Loucy (cell line): ENCODE data around the gene KRTAP1-4.

Source experiments
- EZH2phosphoT487 ChIP-seq: fragments of 200-600 bp; IDR thresholded peaks from 2 replicates; pipeline ENCODE4 v1.6.1; 2018; ENCODE audit warnings: antibody characterized with exemption, mild to moderate bottlenecking, moderate library complexity, borderline replicate concordance
- TF ChIP-seq, protein P1 (sequence below): fragments of 200-600 bp; sonication (generic); conservative IDR thresholded peaks from 2 replicates; pipeline ENCODE4 v1.5.1; 2014; ENCODE audit warnings: mild to moderate bottlenecking, antibody characterized with exemption, low read length

DNA sequence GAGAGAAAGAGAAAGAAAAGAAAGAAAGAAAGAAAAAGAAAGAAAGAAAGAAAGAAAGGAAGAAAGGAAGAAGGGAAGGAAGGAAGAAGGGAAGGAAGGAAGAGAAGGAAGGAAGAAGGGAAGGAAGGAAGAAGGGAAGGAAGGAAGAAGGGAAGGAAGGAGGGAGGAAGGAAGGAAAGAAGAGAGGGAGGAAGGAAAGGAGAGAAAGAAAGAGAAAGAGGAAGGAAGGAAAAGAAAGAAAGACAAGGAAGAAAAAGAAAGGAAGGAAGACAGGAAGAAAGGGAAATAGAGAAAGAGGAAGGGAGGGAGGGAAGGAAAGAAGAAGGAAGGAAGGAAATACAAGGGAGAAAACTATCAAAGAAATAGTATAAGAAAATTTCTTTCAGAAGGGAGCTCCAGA, 46.8 kb upstream of the KRTAP1-4 start:
- TF ChIP-seq, protein P1, sequence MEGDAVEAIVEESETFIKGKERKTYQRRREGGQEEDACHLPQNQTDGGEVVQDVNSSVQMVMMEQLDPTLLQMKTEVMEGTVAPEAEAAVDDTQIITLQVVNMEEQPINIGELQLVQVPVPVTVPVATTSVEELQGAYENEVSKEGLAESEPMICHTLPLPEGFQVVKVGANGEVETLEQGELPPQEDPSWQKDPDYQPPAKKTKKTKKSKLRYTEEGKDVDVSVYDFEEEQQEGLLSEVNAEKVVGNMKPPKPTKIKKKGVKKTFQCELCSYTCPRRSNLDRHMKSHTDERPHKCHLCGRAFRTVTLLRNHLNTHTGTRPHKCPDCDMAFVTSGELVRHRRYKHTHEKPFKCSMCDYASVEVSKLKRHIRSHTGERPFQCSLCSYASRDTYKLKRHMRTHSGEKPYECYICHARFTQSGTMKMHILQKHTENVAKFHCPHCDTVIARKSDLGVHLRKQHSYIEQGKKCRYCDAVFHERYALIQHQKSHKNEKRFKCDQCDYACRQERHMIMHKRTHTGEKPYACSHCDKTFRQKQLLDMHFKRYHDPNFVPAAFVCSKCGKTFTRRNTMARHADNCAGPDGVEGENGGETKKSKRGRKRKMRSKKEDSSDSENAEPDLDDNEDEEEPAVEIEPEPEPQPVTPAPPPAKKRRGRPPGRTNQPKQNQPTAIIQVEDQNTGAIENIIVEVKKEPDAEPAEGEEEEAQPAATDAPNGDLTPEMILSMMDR: no peak
- no peak for TF ChIP-seq EZH2phosphoT487
